Sigmoid colon (tissue), 4 donors: ENCODE data around the gene ECT2.

ENCODE experiments used
- EP300 ChIP-seq, 4 donors: sonication (generic); formaldehyde crosslinking; IDR thresholded peaks; one replicate each; pipeline ENCODE4 v1.6.1; 2017; ENCODE audit warnings: antibody characterized with exemption in 4 of 4
- POLR2A ChIP-seq, 2 donors: fragments of 450-650 bp; IDR thresholded peaks; one replicate each; pipeline ENCODE4 v1.6.1; 2016; ENCODE audit warnings: antibody characterized with exemption in 2 of 2, mild to moderate bottlenecking in 2 of 2, moderate library complexity in 2 of 2
- POLR2AphosphoS5 ChIP-seq, 4 donors: sonication (generic); formaldehyde crosslinking; IDR thresholded peaks; one replicate each; pipeline ENCODE4 v1.6.1; 2017; ENCODE audit warnings: antibody characterized with exemption in 4 of 4
- TF ChIP-seq, protein P1 (sequence below), 4 experiments: fragments of 450-650 bp in 3 of 4; fragments of 200-600 bp in 1 of 4; IDR thresholded peaks; one replicate each; pipeline ENCODE4 v1.5.1; 2016 to 2019; ENCODE audit warnings: antibody characterized with exemption in 4 of 4, mild to moderate bottlenecking in 3 of 4, moderate library complexity in 2 of 4

DNA sequence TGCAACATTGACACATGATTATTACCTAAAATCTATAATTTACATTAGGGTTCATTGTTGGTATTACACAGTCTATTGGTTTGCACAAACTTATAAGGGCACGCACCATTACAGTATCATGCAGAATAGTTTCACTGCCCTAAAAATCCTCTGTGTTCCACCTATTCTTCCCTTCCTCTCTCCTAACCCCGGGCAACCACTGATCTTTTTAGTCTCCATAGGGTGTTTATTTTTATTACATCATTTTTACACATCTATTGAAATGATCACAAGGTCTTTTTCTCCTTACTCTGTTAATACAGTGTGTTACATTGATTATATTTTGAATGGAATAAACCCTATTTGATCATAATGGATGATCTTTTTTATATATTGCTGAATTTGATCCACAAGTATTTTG lies 15.5 kb upstream of the ECT2 start:
- TF ChIP-seq, protein P1, sequence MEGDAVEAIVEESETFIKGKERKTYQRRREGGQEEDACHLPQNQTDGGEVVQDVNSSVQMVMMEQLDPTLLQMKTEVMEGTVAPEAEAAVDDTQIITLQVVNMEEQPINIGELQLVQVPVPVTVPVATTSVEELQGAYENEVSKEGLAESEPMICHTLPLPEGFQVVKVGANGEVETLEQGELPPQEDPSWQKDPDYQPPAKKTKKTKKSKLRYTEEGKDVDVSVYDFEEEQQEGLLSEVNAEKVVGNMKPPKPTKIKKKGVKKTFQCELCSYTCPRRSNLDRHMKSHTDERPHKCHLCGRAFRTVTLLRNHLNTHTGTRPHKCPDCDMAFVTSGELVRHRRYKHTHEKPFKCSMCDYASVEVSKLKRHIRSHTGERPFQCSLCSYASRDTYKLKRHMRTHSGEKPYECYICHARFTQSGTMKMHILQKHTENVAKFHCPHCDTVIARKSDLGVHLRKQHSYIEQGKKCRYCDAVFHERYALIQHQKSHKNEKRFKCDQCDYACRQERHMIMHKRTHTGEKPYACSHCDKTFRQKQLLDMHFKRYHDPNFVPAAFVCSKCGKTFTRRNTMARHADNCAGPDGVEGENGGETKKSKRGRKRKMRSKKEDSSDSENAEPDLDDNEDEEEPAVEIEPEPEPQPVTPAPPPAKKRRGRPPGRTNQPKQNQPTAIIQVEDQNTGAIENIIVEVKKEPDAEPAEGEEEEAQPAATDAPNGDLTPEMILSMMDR (IDR thresholded peaks at IDR 0.05) = no peak
- TF ChIP-seq POLR2A (IDR thresholded peaks at IDR 0.05) = no peak
- no peak for TF ChIP-seq EP300 (IDR thresholded peaks at IDR 0.05)
- no peak for TF ChIP-seq POLR2AphosphoS5 (IDR thresholded peaks at IDR 0.05)
